ENCODE results near the gene ATP1A1. TPM values are rescaled to one million over a fixed set of nuclear protein-coding genes. Genes with fewer than 3 reads are reported as not detected.

Gene ATP1A1
- 228 and 236 TPM in 2 replicates for total RNA-seq

- peak; percentile 70 for DNase-seq (ENCODE audit: low read depth, low spot score)
These were observed at the start of gene ATP1A1 for GRCh38 chr1:116372651-116373430. TSS of gene ATP1A1 (plus strand) at chr1:116373244. CDS start at chr1:116373512, 268 bp downstream.

- no peak for DNase-seq (ENCODE audit: low read depth, low spot score)
These were observed 49.6 kb upstream of the ATP1A1 start for GRCh38 chr1:116323491-116323890.

- no peak for DNase-seq (ENCODE audit: low read depth, low spot score)
These were observed 48.6 kb upstream of the ATP1A1 start for GRCh38 chr1:116324411-116324810.

- DNase-seq (ENCODE audit: low read depth, low spot score), result no peak
These were observed 47.9 kb upstream of the ATP1A1 start for GRCh38 chr1:116325104-116325503.

- no peak for DNase-seq (ENCODE audit: low read depth, low spot score)
These were observed 47.1 kb upstream of the ATP1A1 start for GRCh38 chr1:116325922-116326321.

- no peak for DNase-seq (ENCODE audit: low read depth, low spot score)
These were observed 46.6 kb upstream of the ATP1A1 start for GRCh38 chr1:116326486-116326885.

GRCh38 chr1:116328671-116329070 lies 44.4 kb upstream of the ATP1A1 start:
- no peak for DNase-seq (ENCODE audit: low read depth, low spot score)

GRCh38 chr1:116329524-116330341 lies 43.3 kb upstream of the ATP1A1 start:
- DNase-seq (ENCODE audit: low read depth, low spot score), result no peak

- DNase-seq (ENCODE audit: low read depth, low spot score), result no peak
These were observed 42.7 kb upstream of the ATP1A1 start for GRCh38 chr1:116330342-116330652.

GRCh38 chr1:116330846-116331245 lies 42.2 kb upstream of the ATP1A1 start:
- DNase-seq (ENCODE audit: low read depth, low spot score), result no peak

GRCh38 chr1:116331523-116331922 lies 41.5 kb upstream of the ATP1A1 start:
- no peak for DNase-seq (ENCODE audit: low read depth, low spot score)

GRCh38 chr1:116332451-116332850 lies 40.6 kb upstream of the ATP1A1 start:
- DNase-seq (ENCODE audit: low read depth, low spot score), result no peak

- DNase-seq (ENCODE audit: low read depth, low spot score), result no peak
These were observed 39.7 kb upstream of the ATP1A1 start for GRCh38 chr1:116333171-116334014.

GRCh38 chr1:116334015-116334547 lies 39.0 kb upstream of the ATP1A1 start:
- peak; percentile 19 for DNase-seq (ENCODE audit: low read depth, low spot score)

- DNase-seq (ENCODE audit: low read depth, low spot score), result no peak
These were observed 38.0 kb upstream of the ATP1A1 start for GRCh38 chr1:116334868-116335635.

GRCh38 chr1:116335850-116336624 lies 37.0 kb upstream of the ATP1A1 start:
- DNase-seq (ENCODE audit: low read depth, low spot score), result no peak

- DNase-seq (ENCODE audit: low read depth, low spot score), result no peak
These were observed 35.6 kb upstream of the ATP1A1 start for GRCh38 chr1:116337398-116337797.

GRCh38 chr1:116338400-116338799 lies 34.6 kb upstream of the ATP1A1 start:
- no peak for DNase-seq (ENCODE audit: low read depth, low spot score)

- no peak for DNase-seq (ENCODE audit: low read depth, low spot score)
These were observed 32.4 kb upstream of the ATP1A1 start for GRCh38 chr1:116340506-116341231.
